ENCODE results near the gene UBE2V1. TPM values are rescaled to one million over a fixed set of nuclear protein-coding genes. Genes with fewer than 3 reads are reported as not detected.

The UBE2V1 gene
- total RNA-seq, 1 donor from 2014 or later = 117 TPM

DNA sequence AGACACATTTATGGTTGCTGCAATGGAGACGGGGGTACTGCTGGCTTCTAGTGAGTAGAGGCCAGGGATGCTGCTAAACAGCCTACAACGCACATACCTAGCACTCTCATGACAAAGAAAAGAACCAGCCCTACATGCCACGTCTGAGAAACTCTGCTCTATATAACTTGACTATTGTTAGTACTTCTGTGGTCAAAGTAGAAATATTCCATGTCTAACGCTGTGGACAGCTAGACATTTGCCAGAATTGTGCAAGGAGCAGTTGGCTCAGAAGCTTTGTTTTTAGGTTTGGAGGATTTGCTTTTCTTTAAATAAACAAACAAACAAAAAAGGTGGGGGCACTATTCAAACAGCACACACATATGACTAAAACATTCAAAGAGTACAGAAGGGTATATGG lies 20.5 kb downstream of the UBE2V1 start:
- peaks cover 27% of the 10 kb centered on the region for H3K36me3 Mint-ChIP-seq
- TF ChIP-seq, protein P1, sequence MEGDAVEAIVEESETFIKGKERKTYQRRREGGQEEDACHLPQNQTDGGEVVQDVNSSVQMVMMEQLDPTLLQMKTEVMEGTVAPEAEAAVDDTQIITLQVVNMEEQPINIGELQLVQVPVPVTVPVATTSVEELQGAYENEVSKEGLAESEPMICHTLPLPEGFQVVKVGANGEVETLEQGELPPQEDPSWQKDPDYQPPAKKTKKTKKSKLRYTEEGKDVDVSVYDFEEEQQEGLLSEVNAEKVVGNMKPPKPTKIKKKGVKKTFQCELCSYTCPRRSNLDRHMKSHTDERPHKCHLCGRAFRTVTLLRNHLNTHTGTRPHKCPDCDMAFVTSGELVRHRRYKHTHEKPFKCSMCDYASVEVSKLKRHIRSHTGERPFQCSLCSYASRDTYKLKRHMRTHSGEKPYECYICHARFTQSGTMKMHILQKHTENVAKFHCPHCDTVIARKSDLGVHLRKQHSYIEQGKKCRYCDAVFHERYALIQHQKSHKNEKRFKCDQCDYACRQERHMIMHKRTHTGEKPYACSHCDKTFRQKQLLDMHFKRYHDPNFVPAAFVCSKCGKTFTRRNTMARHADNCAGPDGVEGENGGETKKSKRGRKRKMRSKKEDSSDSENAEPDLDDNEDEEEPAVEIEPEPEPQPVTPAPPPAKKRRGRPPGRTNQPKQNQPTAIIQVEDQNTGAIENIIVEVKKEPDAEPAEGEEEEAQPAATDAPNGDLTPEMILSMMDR (conservative IDR thresholded peaks at IDR 0.05) = no peak
- no peak overlapping the region for H3K4me3 Mint-ChIP-seq
- peak overlapping the region; percentile 75 for H3K27ac Mint-ChIP-seq
- no peaks in the 10 kb centered on the region for H3K9me3 Mint-ChIP-seq
- no peaks in the 10 kb centered on the region for H3K27me3 Mint-ChIP-seq
- DNase-seq (ENCODE audit: extremely low spot score, unreplicated experiment) = no peak
- peaks cover 10% of the 10 kb centered on the region for H3K4me1 Mint-ChIP-seq (ENCODE audit: unreplicated experiment)

DNA sequence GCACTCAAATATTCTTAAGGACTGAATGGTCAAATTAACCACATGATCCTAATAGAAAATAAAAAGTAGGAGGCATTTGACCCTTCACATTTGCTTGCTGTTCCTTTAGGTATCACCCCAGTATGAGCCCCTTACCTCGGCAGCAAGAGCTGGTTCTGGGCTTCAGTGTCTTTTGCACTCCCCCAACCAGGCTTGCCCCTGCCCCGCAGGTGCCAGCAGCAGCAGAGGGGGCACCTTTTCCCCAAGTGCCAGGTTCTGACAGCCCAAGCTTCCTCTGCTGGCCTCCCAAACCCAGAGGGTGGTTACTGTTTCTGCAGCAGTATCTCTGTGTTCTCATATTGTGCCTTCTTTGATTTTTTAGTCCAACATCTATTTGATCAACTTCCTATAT lies 23.2 kb downstream of the UBE2V1 start:
- Mint-ChIP-seq H3K36me3 (peaks cover 16% of the 10 kb centered on the region), H3K9me3 (no peaks in the 10 kb centered on the region), H3K27ac (peak overlapping the region; percentile 12), H3K4me1 (ENCODE audit: unreplicated experiment) (peaks cover 27% of the 10 kb centered on the region), H3K27me3 (no peaks in the 10 kb centered on the region), H3K4me3 (no peak overlapping the region)
- no peak for DNase-seq (ENCODE audit: extremely low spot score, unreplicated experiment)
- TF ChIP-seq, protein P1 (conservative IDR thresholded peaks at IDR 0.05) = no peak

DNA sequence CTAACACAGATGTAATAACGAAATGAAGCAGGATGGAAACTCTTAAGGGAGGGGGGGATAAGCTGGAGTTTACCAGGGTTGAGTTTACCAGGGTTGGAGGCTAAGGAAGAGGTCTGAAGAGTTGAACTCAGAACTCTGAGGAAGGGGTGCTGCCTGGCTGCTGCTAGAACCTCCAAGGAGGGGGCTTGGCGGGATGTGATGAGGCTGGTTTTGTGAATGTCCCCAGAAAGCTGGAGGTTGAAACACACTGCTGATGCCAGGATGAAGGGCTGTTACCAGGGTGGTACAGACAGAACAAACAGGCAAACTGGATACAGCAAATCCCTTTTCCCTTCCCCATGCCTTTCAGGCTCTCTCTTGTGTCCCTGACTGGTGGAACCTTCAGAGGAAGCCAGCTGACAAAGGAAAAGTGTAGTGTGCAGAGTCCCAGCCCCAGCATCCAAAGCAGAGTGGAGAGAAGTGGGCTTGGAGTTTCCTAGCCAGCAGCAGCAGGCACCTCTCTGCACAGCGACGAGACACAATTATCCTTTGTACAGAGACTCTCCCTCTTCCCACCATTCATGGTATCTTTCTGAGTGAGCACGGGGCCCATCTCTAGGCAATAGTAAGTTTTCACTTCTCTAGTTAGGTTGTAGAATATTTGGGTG lies 23.7 kb downstream of the UBE2V1 start:
- no peaks in the 10 kb centered on the region for H3K9me3 Mint-ChIP-seq
- peaks cover 27% of the 10 kb centered on the region for H3K4me1 Mint-ChIP-seq (ENCODE audit: unreplicated experiment)
- peak overlapping the region; percentile 89 for H3K27ac Mint-ChIP-seq
- H3K27me3 Mint-ChIP-seq = no peaks in the 10 kb centered on the region
- TF ChIP-seq, protein P1 (conservative IDR thresholded peaks at IDR 0.05) = no peak
- no peak overlapping the region for H3K4me3 Mint-ChIP-seq
- DNase-seq (ENCODE audit: extremely low spot score, unreplicated experiment) = no peak
- peaks cover 16% of the 10 kb centered on the region for H3K36me3 Mint-ChIP-seq

DNA sequence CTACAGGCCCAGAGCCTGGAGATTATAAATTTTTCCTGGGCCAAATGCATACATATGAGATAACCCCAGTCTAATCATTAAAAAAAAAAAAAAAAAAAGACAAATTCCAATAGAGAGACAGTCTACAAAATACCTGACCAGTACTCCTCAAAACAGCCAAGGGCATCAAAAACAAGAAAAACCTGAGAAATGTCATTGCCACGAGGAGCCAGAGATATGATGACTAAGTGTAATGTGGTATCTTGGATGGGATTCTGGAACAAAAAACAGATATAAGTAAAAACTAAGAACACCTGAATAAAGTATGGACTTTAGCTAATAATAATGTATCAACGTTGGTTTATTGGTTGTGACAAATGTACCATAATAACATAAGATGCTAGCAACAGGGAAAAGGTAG lies 24.9 kb downstream of the UBE2V1 start:
- peak overlapping the region; percentile 89 for H3K27ac Mint-ChIP-seq

DNA sequence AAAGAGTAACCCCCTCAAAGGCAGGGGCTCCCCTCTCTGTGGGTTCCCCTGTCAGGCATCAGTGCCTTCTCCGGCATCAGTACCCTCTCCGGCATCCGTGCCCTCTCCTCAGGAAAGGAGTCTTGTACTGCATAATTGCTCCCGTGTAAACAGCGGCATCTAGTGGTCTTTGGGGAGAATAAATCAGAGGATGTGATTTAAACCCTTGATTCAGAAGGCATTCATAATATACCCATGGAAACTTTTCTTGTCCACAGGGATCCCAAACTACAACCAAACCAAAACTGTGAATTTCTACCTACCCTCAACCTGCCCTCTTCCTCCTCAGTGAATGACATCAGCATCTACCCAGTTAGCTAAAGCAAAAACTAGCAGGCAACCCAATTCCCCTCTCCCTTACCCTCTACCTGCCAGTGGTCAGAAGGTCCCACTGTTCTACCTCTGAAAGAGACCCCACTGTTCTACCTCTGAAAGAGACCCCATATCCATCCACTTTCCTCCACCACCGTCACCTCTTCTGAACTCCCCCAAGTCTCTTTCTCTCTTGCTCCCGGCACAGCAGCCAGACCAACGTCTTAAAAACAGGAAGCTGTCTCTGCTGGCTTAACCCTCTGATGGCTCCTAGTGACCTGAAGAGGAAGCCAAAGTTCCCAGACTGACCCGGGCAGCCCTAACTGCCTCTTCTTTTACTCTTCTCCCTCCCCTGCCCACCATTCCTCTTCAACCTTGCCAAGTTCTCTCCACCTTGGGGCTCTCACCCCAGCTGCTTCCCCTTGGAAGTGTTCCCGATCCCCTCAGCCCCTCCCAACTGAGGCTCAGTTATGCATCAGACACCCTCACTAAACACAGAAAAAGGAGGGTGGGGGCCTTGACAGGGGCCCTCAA lies 27.2 kb downstream of the UBE2V1 start:
- no peak for DNase-seq (ENCODE audit: extremely low spot score, unreplicated experiment)
- Mint-ChIP-seq H3K36me3 (peaks cover 17% of the 10 kb centered on the region), H3K27ac (peak overlapping the region; percentile 78), H3K27me3 (no peaks in the 10 kb centered on the region), H3K9me3 (no peaks in the 10 kb centered on the region), H3K4me1 (ENCODE audit: unreplicated experiment) (peaks cover 17% of the 10 kb centered on the region), H3K4me3 (peak overlapping the region; percentile 58)
- TF ChIP-seq, protein P1 (conservative IDR thresholded peaks at IDR 0.05) = peak; percentile 89

More for the DNA sequence above, 24.9 kb downstream of the UBE2V1 start:
- no peak for DNase-seq (ENCODE audit: extremely low spot score, unreplicated experiment)
- Mint-ChIP-seq H3K4me1 (ENCODE audit: unreplicated experiment) (peaks cover 23% of the 10 kb centered on the region), H3K4me3 (no peak overlapping the region), H3K9me3 (no peaks in the 10 kb centered on the region), H3K27me3 (no peaks in the 10 kb centered on the region), H3K36me3 (peaks cover 14% of the 10 kb centered on the region)
- TF ChIP-seq, protein P1 (conservative IDR thresholded peaks at IDR 0.05) = no peak

All from type B pancreatic cell (in vitro differentiated cells).